ENCODE data around the gene RNF223. TPM values are rescaled to one million over a fixed set of nuclear protein-coding genes. Genes with fewer than 3 reads are reported as not detected.

The RNF223 gene
- total and polyA plus RNA-seq, 12 donors: not detected

DNA sequence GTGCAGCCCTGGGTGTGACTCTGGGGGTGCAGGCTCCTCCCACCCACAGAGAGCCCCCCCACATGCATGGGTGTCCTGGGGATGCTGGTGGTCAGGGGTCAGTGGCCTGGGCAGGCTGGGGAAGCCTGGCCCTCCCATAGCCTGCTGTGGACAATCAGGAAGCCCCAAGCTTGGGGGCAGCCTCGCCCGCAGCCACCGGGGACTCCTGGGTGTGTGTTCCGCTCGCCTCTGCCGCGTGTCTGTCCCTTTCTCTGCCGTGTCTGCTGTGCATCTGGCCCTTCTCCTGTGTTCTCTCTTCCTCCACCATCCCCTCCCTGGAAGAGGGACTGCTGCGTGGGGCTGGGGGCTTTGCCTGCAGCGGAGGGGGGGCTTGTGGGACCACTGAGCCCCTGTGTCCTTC, 31.3 kb downstream of the RNF223 start:
- peaks cover 0 to 28% (median 0%) of the 10 kb centered on the region in 7 donors for H3K27me3 ChIP-seq
- no peak overlapping the region for H3K4me3 ChIP-seq
- H3K9me3 ChIP-seq: no peaks in the 10 kb centered on the region
- H3K4me1 ChIP-seq: peaks cover 9 to 20% (median 15%) of the 10 kb centered on the region in 9 donors
- no peak overlapping the region for H3K27ac ChIP-seq
- H3K36me3 ChIP-seq: peaks cover 0 to 60% (median 4%) of the 10 kb centered on the region in 9 donors
- WGBS, 2 donors: 86 to 90% methylated on average over 8 to 10 of the region's 10 CpGs
- ATAC-seq (no peak), DNase-seq (no peak)
- intact Hi-C loops (cut with DNase I): no loop called here
- TF ChIP-seq, protein P1, sequence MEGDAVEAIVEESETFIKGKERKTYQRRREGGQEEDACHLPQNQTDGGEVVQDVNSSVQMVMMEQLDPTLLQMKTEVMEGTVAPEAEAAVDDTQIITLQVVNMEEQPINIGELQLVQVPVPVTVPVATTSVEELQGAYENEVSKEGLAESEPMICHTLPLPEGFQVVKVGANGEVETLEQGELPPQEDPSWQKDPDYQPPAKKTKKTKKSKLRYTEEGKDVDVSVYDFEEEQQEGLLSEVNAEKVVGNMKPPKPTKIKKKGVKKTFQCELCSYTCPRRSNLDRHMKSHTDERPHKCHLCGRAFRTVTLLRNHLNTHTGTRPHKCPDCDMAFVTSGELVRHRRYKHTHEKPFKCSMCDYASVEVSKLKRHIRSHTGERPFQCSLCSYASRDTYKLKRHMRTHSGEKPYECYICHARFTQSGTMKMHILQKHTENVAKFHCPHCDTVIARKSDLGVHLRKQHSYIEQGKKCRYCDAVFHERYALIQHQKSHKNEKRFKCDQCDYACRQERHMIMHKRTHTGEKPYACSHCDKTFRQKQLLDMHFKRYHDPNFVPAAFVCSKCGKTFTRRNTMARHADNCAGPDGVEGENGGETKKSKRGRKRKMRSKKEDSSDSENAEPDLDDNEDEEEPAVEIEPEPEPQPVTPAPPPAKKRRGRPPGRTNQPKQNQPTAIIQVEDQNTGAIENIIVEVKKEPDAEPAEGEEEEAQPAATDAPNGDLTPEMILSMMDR (IDR thresholded peaks at IDR 0.05): no peak

DNA sequence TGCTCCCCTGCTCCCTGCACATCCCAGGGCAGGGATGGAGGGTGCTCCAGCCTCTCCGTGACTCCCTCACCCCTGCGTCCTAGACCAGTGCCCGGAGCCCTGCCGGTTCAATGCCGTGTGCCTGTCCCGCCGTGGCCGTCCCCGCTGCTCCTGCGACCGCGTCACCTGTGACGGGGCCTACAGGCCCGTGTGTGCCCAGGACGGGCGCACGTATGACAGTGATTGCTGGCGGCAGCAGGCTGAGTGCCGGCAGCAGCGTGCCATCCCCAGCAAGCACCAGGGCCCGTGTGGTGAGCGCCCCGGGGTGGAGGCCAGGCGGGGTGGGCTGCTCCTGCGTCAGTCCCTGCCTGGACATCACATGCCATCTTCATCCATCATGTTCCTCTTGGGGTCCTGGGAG, 32.2 kb downstream of the RNF223 start:
- peaks cover 0 to 57% (median 0%) of the 10 kb centered on the region in 9 donors for H3K36me3 ChIP-seq
- ATAC-seq (no peak), DNase-seq (no peak)
- no peak overlapping the region for H3K4me3 ChIP-seq
- no peaks in the 10 kb centered on the region for H3K9me3 ChIP-seq
- H3K27me3 ChIP-seq: peaks cover 0 to 38% (median 0%) of the 10 kb centered on the region in 7 donors
- intact Hi-C loops (cut with DNase I): no loop called here
- H3K4me1 ChIP-seq: peaks cover 9 to 26% (median 15%) of the 10 kb centered on the region in 9 donors
- TF ChIP-seq, protein P1 (IDR thresholded peaks at IDR 0.05): no peak
- no peak overlapping the region for H3K27ac ChIP-seq
- WGBS, 2 donors: 94% methylated on average over 25 of the region's 25 CpGs

DNA sequence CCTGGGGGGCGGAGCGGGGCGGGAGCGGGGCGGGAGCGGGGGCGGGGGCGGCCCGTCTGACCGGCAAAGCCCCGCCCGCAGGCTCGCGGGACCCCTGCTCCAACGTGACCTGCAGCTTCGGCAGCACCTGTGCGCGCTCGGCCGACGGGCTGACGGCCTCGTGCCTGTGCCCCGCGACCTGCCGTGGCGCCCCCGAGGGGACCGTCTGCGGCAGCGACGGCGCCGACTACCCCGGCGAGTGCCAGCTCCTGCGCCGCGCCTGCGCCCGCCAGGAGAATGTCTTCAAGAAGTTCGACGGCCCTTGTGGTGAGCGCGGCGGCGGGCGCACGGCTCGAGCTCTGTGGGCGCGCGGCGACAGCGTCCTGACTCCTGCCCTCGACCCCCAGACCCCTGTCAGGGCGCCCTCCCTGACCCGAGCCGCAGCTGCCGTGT, 33.0 kb downstream of the RNF223 start:
- H3K27me3 ChIP-seq: peaks cover 0 to 44% (median 0%) of the 10 kb centered on the region in 7 donors
- H3K36me3 ChIP-seq: peaks cover 0 to 53% (median 0%) of the 10 kb centered on the region in 9 donors
- no peak overlapping the region for H3K4me3 ChIP-seq
- H3K27ac ChIP-seq: no peak overlapping the region
- TF ChIP-seq, protein P1 (IDR thresholded peaks at IDR 0.05): no peak
- DNase-seq (no peak), ATAC-seq (peak in 1 of 8 donors; percentile 1)
- WGBS, 2 donors: 51 to 69% methylated on average over 45 to 53 of the region's 60 CpGs
- intact Hi-C loops (cut with DNase I): no loop called here
- peaks cover 9 to 29% (median 15%) of the 10 kb centered on the region in 9 donors for H3K4me1 ChIP-seq
- H3K9me3 ChIP-seq: no peaks in the 10 kb centered on the region

DNA sequence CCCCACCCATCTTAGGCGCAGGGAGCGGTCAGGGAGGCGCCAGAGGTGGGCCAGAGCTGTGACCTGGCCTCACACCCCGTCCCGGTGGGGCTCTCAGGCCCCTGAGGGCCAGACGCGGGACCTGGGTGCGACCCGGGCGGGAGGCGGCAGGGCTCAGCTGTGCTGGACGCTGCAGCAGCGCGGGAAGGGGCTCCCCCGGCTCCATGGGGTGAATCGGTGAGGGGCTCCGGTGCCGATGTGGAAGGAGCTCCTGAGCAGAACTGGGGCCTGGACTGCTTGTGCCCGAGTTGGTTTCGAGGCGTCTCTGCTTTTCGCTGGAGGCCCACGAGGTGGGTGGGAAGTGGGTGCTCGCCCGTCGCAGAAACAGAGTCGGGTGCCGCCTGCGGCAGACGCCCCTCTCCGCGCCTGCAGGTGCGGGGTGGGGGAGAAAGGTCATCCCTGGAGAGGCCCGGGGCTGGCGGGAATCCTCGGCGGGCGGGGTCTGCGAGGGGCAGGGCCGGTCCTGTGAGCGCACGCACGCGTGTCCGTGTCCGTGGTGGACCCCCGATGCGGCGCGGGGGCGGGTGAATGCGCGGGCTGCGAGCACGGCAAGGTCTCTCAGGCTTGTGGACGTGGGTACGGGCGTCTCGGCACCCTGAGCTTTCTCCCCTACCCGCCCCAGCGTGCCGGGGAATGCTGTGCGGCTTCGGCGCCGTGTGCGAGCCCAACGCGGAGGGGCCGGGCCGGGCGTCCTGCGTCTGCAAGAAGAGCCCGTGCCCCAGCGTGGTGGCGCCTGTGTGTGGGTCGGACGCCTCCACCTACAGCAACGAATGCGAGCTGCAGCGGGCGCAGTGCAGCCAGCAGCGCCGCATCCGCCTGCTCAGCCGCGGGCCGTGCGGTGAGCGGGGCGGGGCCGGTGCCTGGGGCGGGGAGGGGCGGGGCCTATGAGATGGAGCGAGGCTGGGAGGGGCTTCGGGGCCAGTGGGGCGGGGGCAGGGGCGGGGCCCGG, 33.8 kb downstream of the RNF223 start:
- Histone ChIP-seq H3K36me3 (peaks cover 0 to 51% (median 0%) of the 10 kb centered on the region in 9 donors), H3K27ac (no peak overlapping the region), H3K4me3 (peak overlapping the region; percentile 22 to 61 (median 49)), H3K27me3 (peaks cover 0 to 53% (median 0%) of the 10 kb centered on the region in 7 donors), H3K9me3 (no peaks in the 10 kb centered on the region), H3K4me1 (peaks cover 9 to 29% (median 15%) of the 10 kb centered on the region in 9 donors)
- DNase-seq: peak; percentile 52 to 79
- 7 to 10% methylated on average over 74 to 99 of the region's 99 CpGs for WGBS, 2 donors
- TF ChIP-seq, protein P1 (IDR thresholded peaks at IDR 0.05): peak in 4 of 9 donors; percentile 4 to 25 (median 16)
- peak; percentile 69 to 87 (median 81) for ATAC-seq
- intact Hi-C loops (cut with DNase I): no loop called here

Data from heart right ventricle (tissue), 16 donors.